Heart right ventricle (tissue), 16 donors: ENCODE measurements around the gene MPZ. TPM values are rescaled to one million over a fixed set of nuclear protein-coding genes. Genes with fewer than 3 reads are reported as not detected.

Experiments used
- ATAC-seq, 8 donors: fragments of 200-7000 bp; cut with Tn5 transposase; one replicate each; pipeline ENCODE4 v1.9.1; 2020; ENCODE audit warnings: mild to moderate bottlenecking in 8 of 8, moderate library complexity in 8 of 8, moderate number of reproducible peaks in 1 of 8
- DNase-seq, 2 donors: peaks; one replicate each; pipeline ENCODE4 v3.0.0-alpha.2; 2020
- H3K27ac ChIP-seq, 10 donors: fragments of 200-600 bp; sonication (generic) in 2 of 10; one replicate each; pipeline versions ENCODE4 v1.5.0 to v1.8.0; 2020 to 2022; ENCODE audit warnings: mild to moderate bottlenecking in 3 of 10
- H3K27me3 ChIP-seq, 7 donors: fragments of 200-600 bp; one replicate each; pipeline ENCODE4 v1.8.0; 2021 to 2022; ENCODE audit warnings: mild to moderate bottlenecking in 2 of 7
- H3K36me3 ChIP-seq, 9 donors: fragments of 200-600 bp; sonication (generic) in 1 of 9; one replicate each; pipeline versions ENCODE4 v1.5.0 to v1.8.0; 2020 to 2022; ENCODE audit warnings: mild to moderate bottlenecking in 2 of 9
- H3K4me1 ChIP-seq, 9 donors: fragments of 200-600 bp; sonication (generic) in 1 of 9; one replicate each; pipeline versions ENCODE4 v1.5.0 to v1.8.0; 2020 to 2022; ENCODE audit warnings: mild to moderate bottlenecking in 4 of 9
- H3K4me3 ChIP-seq, 10 donors: fragments of 200-600 bp; sonication (generic) in 2 of 10; one replicate each; pipeline versions ENCODE4 v1.5.0 to v1.8.0; 2020 to 2022; ENCODE audit warnings: mild to moderate bottlenecking in 7 of 10, moderate library complexity in 2 of 10
- H3K9me3 ChIP-seq, 11 donors: fragments of 200-600 bp in 10 of 11; sonication (generic) in 2 of 11; one replicate each; pipeline versions ENCODE4 v1.5.0 to v1.8.0; 2013 to 2022; ENCODE audit warnings: mild to moderate bottlenecking in 2 of 11, control low read depth in 1 of 11, moderate library complexity in 1 of 11
- CTCF ChIP-seq, 9 donors: fragments of 200-600 bp; sonication (generic) in 2 of 9; IDR thresholded peaks; one replicate each; pipeline versions ENCODE4 v1.5.0 to v1.8.0; 2021 to 2022; ENCODE audit warnings: antibody characterized with exemption in 9 of 9, mild to moderate bottlenecking in 5 of 9, moderate library complexity in 1 of 9
- WGBS, 2 donors: extraction: QIAGEN DNeasy Blood & Tissue Kit; methylation state at CpG; one replicate each; pipeline ENCODE4 v1.1.7; 2013; ENCODE audit warnings: inconsistent platforms in 1 of 2; 5-methylcytosine and 5-hydroxymethylcytosine counted together
- intact Hi-C, 10 donors: fragments of 100-400 bp; cut with DNase I; formaldehyde crosslinking; loops; one replicate each; pipeline versions ENCODE4 v1.11.1 to v1.14.2; 2022
- polyA plus RNA-seq, 2 donors: library from polyadenylated mRNA; stranded (reverse); fragments of 200-250 nt; gene quantifications; one replicate each; pipeline ENCODE4 v1.2.3, GENCODE V29; 2013
- total RNA-seq, 10 donors: library from RNA; stranded (reverse); fragmentation: NEBNext Ultra II Directional in 3 of 10; extraction: Animal tissue kit (Norgen Biotek cat#: 25700) in 3 of 10; gene quantifications; one replicate each; pipeline versions ENCODE4 v1.2.1 to v1.2.4, GENCODE V29; 2021 to 2023
- donor health status: Arrhythmogenic right ventricular cardiomyopathy.
- donor health status: ischemic (EF 13 %, LVEDD 7.1; RV severe dilation, severe dysfunction).
- donor health status: healthy with polysubstance abuse.
- donor health status: DM: no; HTN: yes; CAD: no.
- donor health status: DM: no; HTN: no; CAD: no.
- donor health status: ischemic (EF 25% LVEDD 6.9; RV normal size, moderate dysfunction).
- donor health status: ischemic (EF 25% LVEDD 5.7; RV mildly dilated, moderate dysfunction).
- donor health status: healthy.
- donor health status: DM: yes; HTN: yes; CAD: no.
- donor health status: Ischemic cardiomyopathy.
- donor health status: ischemic (EF 35%, LVEDD 5.7; RV mildly dilated, moderate dysfunction).
- donor health status: nonischemic (EF 11% LVEDD 7.7; RV severe dilation, severe dysfunction).
- donor health status: DM: yes; HTN: yes; CAD: no.
- donor health status: PGD.
- donor health status: ischemic (EF 29% LVEDD 5.4; RV normal size, mild dysfunction).
- donor health status: nonischemic (EF 23%, LVEDD 6.1; RV moderate dilation, normal function).

MPZ gene
- total and polyA plus RNA-seq, 12 donors, result 1.0 to 5.6 (median 1.6) TPM

GRCh38 chr1:161261261-161262235 is 48.2 kb downstream of the MPZ start:
- Histone ChIP-seq H3K4me1 (peaks cover 0 to 17% (median 12%) of the 10 kb centered on the region in 9 donors), H3K27me3 (peaks cover 0 to 59% (median 47%) of the 10 kb centered on the region in 7 donors), H3K27ac (no peak overlapping the region), H3K36me3 (no peaks in the 10 kb centered on the region), H3K9me3 (peaks cover 0 to 13% (median 8%) of the 10 kb centered on the region in 11 donors), H3K4me3 (no peak overlapping the region)
- WGBS, 2 donors, result 78 to 82% methylated on average over 12 of the region's 12 CpGs
- intact Hi-C loops, result no loop called here
- no peak for TF ChIP-seq CTCF (IDR thresholded peaks at IDR 0.05)
- no peak for ATAC-seq
- DNase-seq, result no peak

GRCh38 chr1:161260376-161261260 is 49.1 kb downstream of the MPZ start:
- Histone ChIP-seq H3K27me3 (peaks cover 0 to 59% (median 47%) of the 10 kb centered on the region in 7 donors), H3K9me3 (peaks cover 0 to 19% (median 12%) of the 10 kb centered on the region in 11 donors), H3K4me3 (no peak overlapping the region), H3K36me3 (no peaks in the 10 kb centered on the region), H3K4me1 (peaks cover 0 to 12% (median 8%) of the 10 kb centered on the region in 9 donors), H3K27ac (no peak overlapping the region)
- no peak for DNase-seq
- TF ChIP-seq CTCF (IDR thresholded peaks at IDR 0.05), result no peak
- WGBS, 2 donors, result 55% methylated on average over 9 of the region's 9 CpGs
- no peak for ATAC-seq
- intact Hi-C loops, result no loop called here

GRCh38 chr1:161259765-161260164 is 50.0 kb downstream of the MPZ start:
- Histone ChIP-seq H3K4me1 (peaks cover 0 to 12% (median 8%) of the 10 kb centered on the region in 9 donors), H3K27me3 (peaks cover 0 to 59% (median 47%) of the 10 kb centered on the region in 7 donors), H3K9me3 (peaks cover 0 to 19% (median 12%) of the 10 kb centered on the region in 11 donors), H3K36me3 (no peaks in the 10 kb centered on the region), H3K4me3 (no peak overlapping the region), H3K27ac (no peak overlapping the region)
- TF ChIP-seq CTCF (IDR thresholded peaks at IDR 0.05), result no peak
- intact Hi-C loops, result no loop called here
- WGBS, 2 donors, result 72 to 81% methylated on average over 1 of the region's 1 CpG
- ATAC-seq (no peak), DNase-seq (no peak)

- H3K27me3 ChIP-seq, result peaks cover 0 to 57% (median 47%) of the 10 kb centered on the region in 7 donors
- H3K4me3 ChIP-seq, result peak overlapping the region in 4 of 10 donors; percentile 23 to 58 (median 48)
- peaks cover 0 to 12% (median 8%) of the 10 kb centered on the region in 9 donors for H3K4me1 ChIP-seq
- 37 to 43% methylated on average over 6 of the region's 6 CpGs for WGBS, 2 donors
- intact Hi-C loops, result no loop called here
- peaks cover 0 to 19% (median 12%) of the 10 kb centered on the region in 11 donors for H3K9me3 ChIP-seq
- no peaks in the 10 kb centered on the region for H3K36me3 ChIP-seq
- ATAC-seq (no peak), DNase-seq (no peak)
- TF ChIP-seq CTCF (IDR thresholded peaks at IDR 0.05), result no peak
- H3K27ac ChIP-seq, result no peak overlapping the region
Observed at GRCh38 chr1:161259345-161259702, 50.4 kb downstream of the MPZ start.
